ENCODE measurements around the gene DDIT3.

GRCh38 chr12:57479376-57480115 lies 40.8 kb downstream of the DDIT3 start, which contains the start of gene ARHGAP9:
- TF ChIP-seq EZH2 (IDR thresholded peaks at IDR 0.05; ENCODE audit: insufficient read depth, poor library complexity, severe bottlenecking) (no peak), EZH2phosphoT487 (IDR thresholded peaks at IDR 0.05; ENCODE audit: insufficient read depth, low read depth) (no peak)

Measured in GM23248 (cell line).